ENCODE measurements around the gene TSC2. TPM values are rescaled to one million over a fixed set of nuclear protein-coding genes. Genes with fewer than 3 reads are reported as not detected.

Gene TSC2
- total and polyA plus RNA-seq, 2 of the 13 experiments (the other 11 are each of a cell fraction or from before 2014, with no cell fraction given), result 19.6 to 40.4 TPM

DNA sequence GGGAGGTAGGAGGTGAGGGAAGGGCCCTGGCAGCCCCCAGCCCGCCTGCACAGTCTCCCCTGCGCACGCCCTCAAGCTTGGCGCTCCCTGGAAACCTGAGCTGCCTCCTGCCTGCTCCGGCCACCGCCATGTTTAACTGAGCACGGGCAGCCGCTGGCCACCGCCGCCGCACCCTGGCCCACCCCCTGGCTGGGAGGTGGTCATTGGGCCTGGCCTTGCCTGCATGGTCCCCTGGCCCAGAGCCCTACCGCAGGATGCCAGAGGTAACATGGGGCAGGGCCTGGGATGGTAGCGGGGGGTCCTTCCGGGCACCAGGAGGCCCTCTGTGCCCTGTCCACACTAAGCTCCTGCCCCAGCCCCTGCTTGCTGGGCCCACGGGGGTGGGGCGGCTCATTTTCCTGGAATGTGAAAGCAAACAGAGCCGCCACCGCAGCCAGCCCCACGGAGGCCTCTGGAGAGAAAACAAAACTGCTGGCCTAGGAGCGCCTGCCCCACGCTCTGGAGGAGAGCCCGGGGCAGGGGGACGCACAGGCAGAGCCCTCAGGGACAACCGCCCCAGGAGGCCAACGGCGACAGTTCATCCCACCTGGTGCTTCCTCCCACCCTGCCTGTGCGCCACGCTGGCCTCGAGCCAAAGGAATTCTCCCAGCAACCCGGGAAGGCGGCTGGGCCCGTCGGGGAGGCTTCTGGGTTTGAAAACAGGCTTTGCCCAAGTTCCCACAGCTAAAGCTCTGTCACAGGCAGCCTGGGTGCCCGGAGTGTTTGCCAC is 12.2 kb upstream of the TSC2 start (continued):
- 0 out of 2 replicates have a peak, but pooled peaks have one; percentile 37 for TF ChIP-seq RFX3 (CRISPR knock-in tag; IDR thresholded peaks at IDR 0.05)
- no peak for TF ChIP-seq ZNF549 (CRISPR knock-in tag; IDR thresholded peaks at IDR 0.05)
- TF ChIP-seq KDM1A (CRISPR knock-in tag; IDR thresholded peaks at IDR 0.05), result peak; percentile 66; the same call in 1 of the 2 replicates
- TF ChIP-seq, protein P1, sequence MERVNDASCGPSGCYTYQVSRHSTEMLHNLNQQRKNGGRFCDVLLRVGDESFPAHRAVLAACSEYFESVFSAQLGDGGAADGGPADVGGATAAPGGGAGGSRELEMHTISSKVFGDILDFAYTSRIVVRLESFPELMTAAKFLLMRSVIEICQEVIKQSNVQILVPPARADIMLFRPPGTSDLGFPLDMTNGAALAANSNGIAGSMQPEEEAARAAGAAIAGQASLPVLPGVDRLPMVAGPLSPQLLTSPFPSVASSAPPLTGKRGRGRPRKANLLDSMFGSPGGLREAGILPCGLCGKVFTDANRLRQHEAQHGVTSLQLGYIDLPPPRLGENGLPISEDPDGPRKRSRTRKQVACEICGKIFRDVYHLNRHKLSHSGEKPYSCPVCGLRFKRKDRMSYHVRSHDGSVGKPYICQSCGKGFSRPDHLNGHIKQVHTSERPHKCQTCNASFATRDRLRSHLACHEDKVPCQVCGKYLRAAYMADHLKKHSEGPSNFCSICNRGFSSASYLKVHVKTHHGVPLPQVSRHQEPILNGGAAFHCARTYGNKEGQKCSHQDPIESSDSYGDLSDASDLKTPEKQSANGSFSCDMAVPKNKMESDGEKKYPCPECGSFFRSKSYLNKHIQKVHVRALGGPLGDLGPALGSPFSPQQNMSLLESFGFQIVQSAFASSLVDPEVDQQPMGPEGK (CRISPR knock-in tag; IDR thresholded peaks at IDR 0.05), result peak; percentile 98
- TF ChIP-seq NFRKB (IDR thresholded peaks at IDR 0.05), result no peak
- no peak; the same call in 1 of the 2 replicates for TF ChIP-seq ZBTB21 (CRISPR knock-in tag; IDR thresholded peaks at IDR 0.05)
- TF ChIP-seq ZNF878 (CRISPR knock-in tag; IDR thresholded peaks at IDR 0.05), result 0 out of 2 replicates have a peak, but pooled peaks have one; percentile 43
- peak; percentile 71; the same call in 1 of the 2 replicates for TF ChIP-seq ZNF317 (CRISPR knock-in tag; IDR thresholded peaks at IDR 0.05)
- TF ChIP-seq ELF1 (CRISPR knock-in tag; IDR thresholded peaks at IDR 0.05), result peak; percentile 71; the same call in 1 of the 2 replicates
- TF ChIP-seq GTF2F1 (IDR thresholded peaks at IDR 0.05; ENCODE audit: low read length), result no peak
- no peak for TF ChIP-seq EED (CRISPR knock-in tag; IDR thresholded peaks at IDR 0.05)
- TF ChIP-seq BCL3 (CRISPR knock-in tag; IDR thresholded peaks at IDR 0.05), result peak; percentile 62; the same call in 1 of the 2 replicates
- TF ChIP-seq PPARG (CRISPR knock-in tag; conservative IDR thresholded peaks at IDR 0.05), result peak; percentile 76
- TF ChIP-seq CEBPG (CRISPR knock-in tag; IDR thresholded peaks at IDR 0.05), result no peak
- TF ChIP-seq HES4 (CRISPR knock-in tag; IDR thresholded peaks at IDR 0.05; ENCODE audit: borderline replicate concordance), result no peak
- TF ChIP-seq ZFYVE20 (CRISPR knock-in tag; IDR thresholded peaks at IDR 0.05; ENCODE audit: borderline replicate concordance, low read depth), result no peak
- TF ChIP-seq ZNF776 (CRISPR knock-in tag; IDR thresholded peaks at IDR 0.05), result peak; percentile 91
- no peak for TF ChIP-seq AHR (CRISPR knock-in tag; IDR thresholded peaks at IDR 0.05)
- TF ChIP-seq, protein P2, sequence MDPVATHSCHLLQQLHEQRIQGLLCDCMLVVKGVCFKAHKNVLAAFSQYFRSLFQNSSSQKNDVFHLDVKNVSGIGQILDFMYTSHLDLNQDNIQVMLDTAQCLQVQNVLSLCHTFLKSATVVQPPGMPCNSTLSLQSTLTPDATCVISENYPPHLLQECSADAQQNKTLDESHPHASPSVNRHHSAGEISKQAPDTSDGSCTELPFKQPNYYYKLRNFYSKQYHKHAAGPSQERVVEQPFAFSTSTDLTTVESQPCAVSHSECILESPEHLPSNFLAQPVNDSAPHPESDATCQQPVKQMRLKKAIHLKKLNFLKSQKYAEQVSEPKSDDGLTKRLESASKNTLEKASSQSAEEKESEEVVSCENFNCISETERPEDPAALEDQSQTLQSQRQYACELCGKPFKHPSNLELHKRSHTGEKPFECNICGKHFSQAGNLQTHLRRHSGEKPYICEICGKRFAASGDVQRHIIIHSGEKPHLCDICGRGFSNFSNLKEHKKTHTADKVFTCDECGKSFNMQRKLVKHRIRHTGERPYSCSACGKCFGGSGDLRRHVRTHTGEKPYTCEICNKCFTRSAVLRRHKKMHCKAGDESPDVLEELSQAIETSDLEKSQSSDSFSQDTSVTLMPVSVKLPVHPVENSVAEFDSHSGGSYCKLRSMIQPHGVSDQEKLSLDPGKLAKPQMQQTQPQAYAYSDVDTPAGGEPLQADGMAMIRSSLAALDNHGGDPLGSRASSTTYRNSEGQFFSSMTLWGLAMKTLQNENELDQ (CRISPR knock-in tag; IDR thresholded peaks at IDR 0.05; ENCODE audit: borderline replicate concordance), result no peak
- TF ChIP-seq HMG20A (CRISPR knock-in tag; IDR thresholded peaks at IDR 0.05; ENCODE audit: borderline replicate concordance), result peak; percentile 81; the same call in 1 of the 2 replicates
- TF ChIP-seq, protein P3, sequence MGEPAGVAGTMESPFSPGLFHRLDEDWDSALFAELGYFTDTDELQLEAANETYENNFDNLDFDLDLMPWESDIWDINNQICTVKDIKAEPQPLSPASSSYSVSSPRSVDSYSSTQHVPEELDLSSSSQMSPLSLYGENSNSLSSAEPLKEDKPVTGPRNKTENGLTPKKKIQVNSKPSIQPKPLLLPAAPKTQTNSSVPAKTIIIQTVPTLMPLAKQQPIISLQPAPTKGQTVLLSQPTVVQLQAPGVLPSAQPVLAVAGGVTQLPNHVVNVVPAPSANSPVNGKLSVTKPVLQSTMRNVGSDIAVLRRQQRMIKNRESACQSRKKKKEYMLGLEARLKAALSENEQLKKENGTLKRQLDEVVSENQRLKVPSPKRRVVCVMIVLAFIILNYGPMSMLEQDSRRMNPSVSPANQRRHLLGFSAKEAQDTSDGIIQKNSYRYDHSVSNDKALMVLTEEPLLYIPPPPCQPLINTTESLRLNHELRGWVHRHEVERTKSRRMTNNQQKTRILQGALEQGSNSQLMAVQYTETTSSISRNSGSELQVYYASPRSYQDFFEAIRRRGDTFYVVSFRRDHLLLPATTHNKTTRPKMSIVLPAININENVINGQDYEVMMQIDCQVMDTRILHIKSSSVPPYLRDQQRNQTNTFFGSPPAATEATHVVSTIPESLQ (CRISPR knock-in tag; conservative IDR thresholded peaks at IDR 0.05), result no peak
- peak; percentile 47 for TF ChIP-seq XRCC5 (optimal IDR thresholded peaks at IDR 0.05; ENCODE audit: low read length)
